Suppressor macrophage treated with lipopolysaccharide for 1 hour (primary cell): Measurements from ENCODE around the gene CCDC91.
"Not testable (repeated sequence)": the region's sequence is repeated elsewhere in the genome, so short reads cannot be mapped to it uniquely, and the experiment has no call there.

Source experiments
- DNase-seq, 3 donors: peaks; one replicate each; pipeline ENCODE4 v3.0.0-alpha.2; 2020 to 2022

CCDC91 gene

GRCh38 chr12:28234444-28234843 is 44.2 kb downstream of the CCDC91 start:
- no peak for DNase-seq

DNA sequence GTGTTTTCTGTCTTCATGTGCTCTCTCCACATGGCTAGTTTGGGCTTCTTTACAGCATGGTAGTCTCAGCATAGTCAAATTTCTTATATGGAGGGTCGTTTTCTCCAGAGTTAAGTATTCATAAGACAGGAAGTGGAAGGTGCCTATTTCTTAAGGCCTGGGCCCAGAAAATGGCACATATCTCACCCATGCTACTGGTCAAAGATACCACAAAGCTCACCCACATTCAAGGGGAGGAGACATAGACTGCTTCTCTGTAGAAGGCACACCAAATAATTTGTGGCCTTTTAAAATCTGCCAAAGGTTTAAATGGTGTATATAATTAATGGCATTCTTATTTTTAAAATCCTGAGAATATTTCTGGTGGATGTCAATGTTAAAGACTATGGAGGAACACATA is 44.8 kb downstream of the CCDC91 start:
- DNase-seq: no peak

DNA sequence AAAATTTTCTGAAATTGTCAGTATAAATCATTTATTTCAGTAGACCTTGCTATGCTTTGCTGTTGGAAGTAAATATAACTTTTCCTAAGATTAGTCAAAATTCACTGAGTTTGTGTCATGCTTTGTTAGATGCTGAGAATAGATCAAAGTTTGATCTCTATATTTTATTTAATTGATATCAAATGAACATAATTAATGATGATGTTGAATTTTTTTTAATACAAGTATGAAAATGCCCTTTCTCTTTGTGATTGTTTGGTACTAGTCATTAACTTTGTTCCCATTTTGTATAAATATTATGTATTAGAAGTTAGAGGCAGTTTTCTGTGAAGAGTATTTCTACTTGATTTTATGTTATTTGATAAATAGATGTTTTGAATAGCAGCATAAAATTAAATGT is 45.7 kb downstream of the CCDC91 start:
- DNase-seq: no peak

DNA sequence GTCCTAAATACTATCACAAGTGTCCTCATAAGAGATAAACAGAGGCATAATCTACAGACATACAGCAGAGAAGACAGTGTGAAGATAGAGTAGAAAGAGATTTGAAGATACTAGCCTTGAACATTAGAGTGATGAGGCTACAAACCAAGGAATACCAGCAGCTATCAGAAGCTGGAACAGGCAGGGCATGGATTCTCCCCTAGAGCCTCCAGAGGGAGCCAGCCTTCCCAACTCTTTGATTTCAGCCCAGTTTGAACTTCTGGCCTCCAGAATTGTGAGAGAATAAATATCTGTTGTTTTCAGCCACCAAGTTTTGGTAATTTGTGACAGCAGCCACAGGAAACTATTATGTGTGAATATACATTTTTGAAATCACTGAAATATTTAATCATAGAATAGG is 47.2 kb downstream of the CCDC91 start:
- DNase-seq: no peak

DNA sequence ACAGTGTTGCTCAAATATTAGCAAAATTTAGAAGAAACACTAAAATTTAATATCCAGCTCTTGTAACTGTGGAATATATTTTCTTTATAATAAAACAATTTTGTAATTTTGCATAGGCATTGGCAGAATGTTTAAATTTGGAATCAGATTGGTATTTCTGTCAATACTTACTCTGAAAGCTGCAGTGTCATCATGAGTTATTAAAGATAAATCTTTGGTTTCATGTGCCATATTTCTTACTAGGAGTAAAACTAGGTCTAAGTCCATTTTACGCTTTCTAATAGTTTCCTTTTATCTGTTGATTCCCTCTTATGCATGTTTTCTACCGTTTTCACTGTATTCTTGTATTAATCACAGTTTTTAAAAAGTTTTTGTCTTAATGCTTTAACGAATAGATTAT is 49.7 kb downstream of the CCDC91 start:
- DNase-seq: no peak

DNA sequence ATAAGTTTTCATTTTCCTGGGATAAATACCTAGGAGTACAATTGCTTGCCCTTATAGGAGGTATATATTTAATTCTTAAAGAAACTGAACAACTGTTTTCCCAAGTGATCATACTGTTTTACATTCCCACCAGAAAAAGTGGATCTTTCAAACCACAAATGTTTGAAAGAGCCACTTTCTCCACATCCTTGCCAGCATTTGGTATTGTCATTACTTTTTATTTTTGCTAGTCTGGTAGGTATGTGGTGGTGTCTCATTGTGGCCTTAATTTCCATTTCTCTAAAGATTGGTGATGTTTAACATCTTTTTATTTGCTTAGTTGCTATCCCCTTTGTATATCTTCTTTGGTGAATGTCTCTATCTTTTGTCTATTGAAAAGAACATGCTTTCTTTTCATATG is 50.6 kb downstream of the CCDC91 start:
- DNase-seq: no peak

DNA sequence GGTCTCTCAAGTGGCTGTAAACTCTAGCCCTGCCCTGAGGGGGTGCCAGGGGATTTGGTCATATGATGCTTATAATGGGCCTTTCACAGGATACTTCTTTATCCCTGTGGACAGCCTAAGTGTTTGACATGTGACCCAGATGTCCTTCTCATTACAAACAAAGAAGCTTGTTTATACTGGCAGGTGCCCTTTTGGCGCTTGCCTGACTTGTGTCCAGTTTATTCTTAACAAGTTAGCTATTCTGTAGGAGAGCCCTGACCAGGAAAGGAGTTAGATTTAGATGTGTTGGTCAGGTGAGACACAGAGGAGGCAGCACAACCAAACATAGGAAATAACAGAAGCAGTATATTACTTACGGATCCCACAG is 51.9 kb downstream of the CCDC91 start:
- DNase-seq: no peak

- peak; percentile 31 to 51 (median 48) for DNase-seq
Observed at GRCh38 chr12:28242496-28243309, 52.4 kb downstream of the CCDC91 start.

GRCh38 chr12:28243310-28243633 is 53.0 kb downstream of the CCDC91 start:
- DNase-seq: no peak

GRCh38 chr12:28247806-28248205 is 57.5 kb downstream of the CCDC91 start:
- no peak for DNase-seq

GRCh38 chr12:28248555-28249145 is 58.4 kb downstream of the CCDC91 start:
- peak in 2 of 3 donors; percentile 5 to 10 for DNase-seq

GRCh38 chr12:28253161-28253641 is 62.9 kb downstream of the CCDC91 start:
- no peak for DNase-seq

DNA sequence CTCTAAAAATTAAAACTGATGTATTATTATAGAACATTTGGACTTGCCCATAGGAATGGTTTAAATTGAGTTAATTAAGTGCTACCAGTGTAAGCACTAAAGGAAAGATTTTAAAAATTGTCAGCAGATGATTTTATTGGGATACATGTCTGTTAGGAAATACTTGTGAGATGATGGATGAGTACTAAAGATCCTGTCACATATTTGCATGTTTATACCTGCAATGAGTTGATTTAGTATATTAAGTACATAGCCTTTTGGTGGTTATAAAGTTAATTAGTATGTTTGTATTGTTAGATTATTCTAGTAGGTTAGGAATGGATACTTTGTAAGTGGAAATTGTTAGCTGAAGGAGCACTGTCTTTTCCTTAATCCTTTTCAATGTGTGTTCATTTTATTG is 67.2 kb downstream of the CCDC91 start:
- no peak for DNase-seq

- DNase-seq: no peak
Observed at GRCh38 chr12:28258998-28259397, 68.7 kb downstream of the CCDC91 start.

GRCh38 chr12:28265435-28266042 is 75.3 kb downstream of the CCDC91 start:
- DNase-seq: no peak

- DNase-seq: not testable (repeated sequence)
Observed at GRCh38 chr12:28267920-28268607, 77.8 kb downstream of the CCDC91 start.

DNA sequence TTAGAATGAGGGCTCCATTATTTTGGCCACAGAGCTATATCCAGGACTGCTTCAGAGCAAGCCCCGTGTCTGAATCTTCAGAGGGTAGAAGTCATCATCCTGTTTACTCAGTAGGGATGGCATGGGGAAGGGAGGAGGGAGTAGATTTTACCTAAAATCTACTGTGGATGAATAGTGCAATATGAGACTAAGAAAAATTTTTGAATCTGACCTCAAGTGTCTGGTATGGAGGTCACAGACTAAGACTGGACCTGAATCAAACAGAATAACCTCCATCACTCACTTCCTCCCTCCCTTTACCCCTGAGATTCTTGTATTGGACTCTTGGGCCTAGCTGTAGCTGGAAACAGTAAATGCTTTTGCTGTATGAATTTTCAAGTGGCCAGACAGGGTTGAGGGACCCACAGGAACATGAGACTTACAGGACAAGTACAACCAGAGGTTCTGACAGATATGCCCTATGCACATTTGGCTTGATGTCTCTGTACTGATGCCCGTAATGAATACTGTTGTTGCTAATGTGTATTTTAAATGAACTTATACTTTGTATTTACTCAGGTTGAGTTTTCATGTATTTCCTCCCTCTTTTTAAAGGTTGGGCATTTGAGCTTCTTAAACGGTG is 78.5 kb downstream of the CCDC91 start:
- DNase-seq: no peak

DNA sequence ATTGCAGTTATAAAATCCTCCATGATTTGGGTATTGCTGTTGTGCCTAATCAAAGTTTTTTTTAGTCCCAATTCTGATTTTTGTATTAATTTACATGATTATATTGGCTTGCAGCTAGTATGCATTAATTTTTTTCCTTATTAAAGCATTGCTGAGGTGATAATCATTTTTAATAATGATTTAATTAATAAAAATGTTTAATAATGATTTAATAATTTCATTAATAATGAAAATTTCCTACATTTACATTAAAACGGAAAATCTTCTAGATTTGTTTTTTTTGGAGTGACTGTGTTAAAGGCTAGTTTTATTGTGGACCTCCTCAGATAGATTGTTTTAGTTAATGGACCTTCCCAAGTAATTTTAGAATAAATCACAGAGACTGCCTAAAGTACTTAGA is 79.6 kb downstream of the CCDC91 start:
- DNase-seq: no peak

DNA sequence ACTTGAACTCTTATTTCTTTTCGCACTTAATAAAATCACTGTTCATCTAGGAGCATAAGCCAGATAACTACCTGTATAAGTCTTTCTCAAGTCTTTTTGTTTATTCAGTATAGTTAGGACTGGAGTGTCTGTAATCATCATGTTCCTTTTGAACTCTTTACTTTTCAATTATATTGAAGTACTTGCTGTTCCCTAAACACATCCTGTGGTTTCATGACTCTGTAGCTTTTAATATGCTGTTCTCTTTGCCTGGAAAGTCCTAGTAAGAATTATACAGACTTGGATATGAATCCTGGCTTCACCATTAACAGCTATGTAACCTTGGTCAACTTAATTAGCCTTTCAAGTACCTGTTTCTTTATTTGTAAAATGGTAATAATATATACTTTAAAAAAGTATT is 88.2 kb downstream of the CCDC91 start:
- no peak for DNase-seq

GRCh38 chr12:28278960-28279359 is 88.7 kb downstream of the CCDC91 start:
- no peak for DNase-seq

DNA sequence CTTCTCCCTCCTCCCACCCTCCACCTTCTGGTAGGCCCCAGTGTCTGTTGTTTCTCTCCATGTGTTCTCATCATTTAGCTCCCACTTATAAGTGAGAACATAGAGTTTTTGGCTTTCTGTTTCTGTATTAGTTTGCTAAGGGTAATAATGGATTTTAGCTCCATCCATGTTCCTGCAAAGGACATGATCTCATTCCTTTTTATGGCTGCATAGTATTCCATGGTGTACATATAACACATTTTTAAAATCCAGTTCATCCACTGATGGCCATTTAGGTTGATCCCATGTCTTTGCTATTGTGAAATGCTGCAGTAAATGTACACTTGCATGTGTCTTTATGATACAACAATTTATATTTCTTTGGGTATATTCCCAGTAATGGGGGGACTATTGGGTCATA is 96.1 kb downstream of the CCDC91 start:
- DNase-seq: no peak

- DNase-seq: no peak
Observed at GRCh38 chr12:28290262-28290661, 100.0 kb downstream of the CCDC91 start.

- no peak for DNase-seq
Observed at GRCh38 chr12:28292699-28293098, 102.4 kb downstream of the CCDC91 start.
